Measurements from ENCODE around the gene PDLIM4. TPM values are rescaled to one million over a fixed set of nuclear protein-coding genes. Genes with fewer than 3 reads are reported as not detected.
A peak's percentile ranks its signal among the peaks of the same experiment; 100 is the strongest.

PDLIM4 gene
- total and polyA plus RNA-seq, 9 donors: 3.4 to 63.4 (median 40.8) TPM

- no peak for DNase-seq
- Histone ChIP-seq H3K9me3 (no peaks in the 10 kb centered on the region), H3K27ac (peak overlapping the region; percentile 44 to 59), H3K4me1 (ENCODE audit: insufficient read depth) (peaks cover 27% of the 10 kb centered on the region), H3K27me3 (no peaks in the 10 kb centered on the region), H3K36me3 (no peaks in the 10 kb centered on the region), H3K4me3 (no peak overlapping the region)
- WGBS, 3 donors: 89 to 95% (median 91%) methylated on average over 2 of the region's 2 CpGs
- intact Hi-C loops (cut with DNase I): no loop called here
- TF ChIP-seq POLR2A (IDR thresholded peaks at IDR 0.05): no peak
- TF ChIP-seq EP300 (IDR thresholded peaks at IDR 0.05): no peak
- TF ChIP-seq CTCF (IDR thresholded peaks at IDR 0.05): no peak
Observed at GRCh38 chr5:132262882-132263547, 5.5 kb downstream of the PDLIM4 start.

- WGBS, 3 donors: 41 to 52% (median 42%) methylated on average over 7 of the region's 7 CpGs
- intact Hi-C loops (cut with DNase I): no loop called here
Observed at GRCh38 chr5:132263548-132264261, 6.2 kb downstream of the PDLIM4 start.

GRCh38 chr5:132264546-132265335 lies 7.2 kb downstream of the PDLIM4 start:
- Histone ChIP-seq H3K4me1 (ENCODE audit: insufficient read depth) (peaks cover 23% of the 10 kb centered on the region), H3K36me3 (no peaks in the 10 kb centered on the region), H3K4me3 (no peak overlapping the region), H3K9me3 (no peaks in the 10 kb centered on the region), H3K27me3 (no peaks in the 10 kb centered on the region), H3K27ac (peak overlapping the region; percentile 55 to 59)
- no peak for DNase-seq
- 52 to 61% (median 60%) methylated on average over 4 of the region's 4 CpGs for WGBS, 3 donors
- no peak for TF ChIP-seq POLR2A (IDR thresholded peaks at IDR 0.05)
- no peak for TF ChIP-seq CTCF (IDR thresholded peaks at IDR 0.05)
- no peak for TF ChIP-seq EP300 (IDR thresholded peaks at IDR 0.05)
- intact Hi-C loops (cut with DNase I): no loop called here

More at GRCh38 chr5:132263548-132264261, 6.2 kb downstream of the PDLIM4 start:
- Histone ChIP-seq H3K9me3 (no peaks in the 10 kb centered on the region), H3K27ac (peak overlapping the region; percentile 44 to 59), H3K36me3 (no peaks in the 10 kb centered on the region), H3K27me3 (no peaks in the 10 kb centered on the region), H3K4me3 (no peak overlapping the region), H3K4me1 (ENCODE audit: insufficient read depth) (peaks cover 23% of the 10 kb centered on the region)
- TF ChIP-seq CTCF (IDR thresholded peaks at IDR 0.05) (no peak), EP300 (IDR thresholded peaks at IDR 0.05) (no peak)
- DNase-seq: peak; percentile 75 to 82 (median 77)

GRCh38 chr5:132265336-132266030 lies 8.0 kb downstream of the PDLIM4 start:
- TF ChIP-seq EP300 (IDR thresholded peaks at IDR 0.05) (no peak), CTCF (IDR thresholded peaks at IDR 0.05) (no peak), POLR2A (IDR thresholded peaks at IDR 0.05) (peak; percentile 17)
- intact Hi-C loops (cut with DNase I): no loop called here
- Histone ChIP-seq H3K4me3 (no peak overlapping the region), H3K4me1 (ENCODE audit: insufficient read depth) (peaks cover 23% of the 10 kb centered on the region), H3K27ac (peak overlapping the region; percentile 55 to 59), H3K9me3 (no peaks in the 10 kb centered on the region), H3K36me3 (no peaks in the 10 kb centered on the region), H3K27me3 (no peaks in the 10 kb centered on the region)
- DNase-seq: peak; percentile 58 to 78 (median 61)
- 21 to 26% (median 22%) methylated on average over 8 of the region's 8 CpGs for WGBS, 3 donors

All from ovary (tissue), 9 donors.